GM12892 (cell line): ENCODE measurements around the gene POLR3A.

Experiments used
- POLR2A ChIP-seq: IDR thresholded peaks from 2 replicates; pipeline ENCODE4 v1.6.1; 2011; ENCODE audit warnings: low read depth, low read length, control low read depth
- POLR2AphosphoS5 ChIP-seq: IDR thresholded peaks from 2 replicates; pipeline ENCODE4 v1.6.1; 2011; ENCODE audit warnings: low read depth, low read length, control low read depth
- TAF1 ChIP-seq: IDR thresholded peaks from 2 replicates; pipeline ENCODE4 v1.6.1; 2011; ENCODE audit warnings: low read depth, mild to moderate bottlenecking, control low read depth, low read length, borderline replicate concordance

DNA sequence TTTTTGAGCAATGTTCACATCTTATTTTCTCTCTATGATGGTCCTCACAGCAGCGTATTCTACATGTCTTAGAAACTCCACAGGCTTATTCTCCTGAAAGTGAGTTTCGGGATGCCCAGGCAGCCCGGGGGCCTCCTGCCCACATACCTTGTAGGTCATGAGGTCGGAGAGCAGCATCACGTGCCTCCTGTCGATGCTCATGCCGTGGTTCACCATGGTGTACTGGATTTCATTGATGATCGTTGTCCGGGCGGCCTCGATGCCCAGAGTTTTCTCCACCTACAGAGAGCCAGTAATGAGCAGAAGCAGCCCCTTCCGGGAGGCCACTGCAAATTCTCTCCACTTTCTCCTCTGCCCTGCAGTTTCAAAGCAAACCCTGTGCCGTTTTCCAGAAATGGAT lies 48.0 kb downstream of the POLR3A start:
- no peak for TF ChIP-seq POLR2AphosphoS5
- TF ChIP-seq POLR2A: no peak
- TF ChIP-seq TAF1: no peak
